GM10266 (cell line): ENCODE results near the gene TEX44.
"Not testable (repeated sequence)": the region's sequence is repeated elsewhere in the genome, so short reads cannot be mapped to it uniquely, and the experiment has no call there.

Experiments used
- DNase-seq: peaks from one replicate; pipeline ENCODE4 v3.0.0; 2012; ENCODE audit errors: extremely low spot score
- TF ChIP-seq, protein P1 (sequence below): IDR thresholded peaks from 2 replicates; pipeline ENCODE4 v1.5.1; 2012; ENCODE audit warnings: mild to moderate bottlenecking, low read depth; ENCODE audit not compliant: control insufficient read depth, insufficient read depth; ENCODE audit errors: missing control alignments

TEX44 gene

DNA sequence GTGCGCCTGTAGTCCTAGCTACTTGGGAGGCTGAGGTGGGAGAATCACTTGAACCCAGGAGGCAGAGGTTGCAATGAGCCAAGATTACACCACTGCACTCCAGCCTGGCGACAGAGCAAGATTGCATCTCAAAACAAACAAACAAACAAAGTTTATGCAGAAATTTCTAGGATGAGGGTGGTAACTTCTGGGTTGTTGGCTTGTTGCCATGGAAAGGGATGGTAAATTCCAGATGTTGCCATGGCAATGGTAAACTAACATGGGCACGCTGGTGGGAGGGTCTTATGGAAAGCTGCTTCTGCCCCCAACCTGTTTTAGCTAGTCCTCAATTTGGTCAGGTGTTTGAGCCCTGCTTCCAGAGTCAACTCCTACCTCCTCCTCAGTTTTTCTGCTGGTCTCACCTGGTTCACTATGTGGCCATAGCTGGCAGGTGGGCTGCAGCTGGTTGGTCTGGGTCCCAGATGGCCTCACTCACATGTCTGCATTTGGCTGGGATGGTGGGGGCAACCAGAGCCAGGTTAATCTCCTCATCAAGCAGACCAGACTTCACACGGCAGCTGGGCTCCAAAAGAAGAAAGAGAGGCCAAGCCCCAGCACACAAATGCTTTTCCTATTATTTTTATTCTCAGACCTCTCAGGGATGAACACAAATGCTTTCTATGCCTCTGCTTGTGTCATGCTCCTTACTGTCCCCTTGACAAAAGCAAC is 26.6 kb upstream of the TEX44 start:
- no peak for DNase-seq
- TF ChIP-seq, protein P1, sequence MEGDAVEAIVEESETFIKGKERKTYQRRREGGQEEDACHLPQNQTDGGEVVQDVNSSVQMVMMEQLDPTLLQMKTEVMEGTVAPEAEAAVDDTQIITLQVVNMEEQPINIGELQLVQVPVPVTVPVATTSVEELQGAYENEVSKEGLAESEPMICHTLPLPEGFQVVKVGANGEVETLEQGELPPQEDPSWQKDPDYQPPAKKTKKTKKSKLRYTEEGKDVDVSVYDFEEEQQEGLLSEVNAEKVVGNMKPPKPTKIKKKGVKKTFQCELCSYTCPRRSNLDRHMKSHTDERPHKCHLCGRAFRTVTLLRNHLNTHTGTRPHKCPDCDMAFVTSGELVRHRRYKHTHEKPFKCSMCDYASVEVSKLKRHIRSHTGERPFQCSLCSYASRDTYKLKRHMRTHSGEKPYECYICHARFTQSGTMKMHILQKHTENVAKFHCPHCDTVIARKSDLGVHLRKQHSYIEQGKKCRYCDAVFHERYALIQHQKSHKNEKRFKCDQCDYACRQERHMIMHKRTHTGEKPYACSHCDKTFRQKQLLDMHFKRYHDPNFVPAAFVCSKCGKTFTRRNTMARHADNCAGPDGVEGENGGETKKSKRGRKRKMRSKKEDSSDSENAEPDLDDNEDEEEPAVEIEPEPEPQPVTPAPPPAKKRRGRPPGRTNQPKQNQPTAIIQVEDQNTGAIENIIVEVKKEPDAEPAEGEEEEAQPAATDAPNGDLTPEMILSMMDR: no peak

DNA sequence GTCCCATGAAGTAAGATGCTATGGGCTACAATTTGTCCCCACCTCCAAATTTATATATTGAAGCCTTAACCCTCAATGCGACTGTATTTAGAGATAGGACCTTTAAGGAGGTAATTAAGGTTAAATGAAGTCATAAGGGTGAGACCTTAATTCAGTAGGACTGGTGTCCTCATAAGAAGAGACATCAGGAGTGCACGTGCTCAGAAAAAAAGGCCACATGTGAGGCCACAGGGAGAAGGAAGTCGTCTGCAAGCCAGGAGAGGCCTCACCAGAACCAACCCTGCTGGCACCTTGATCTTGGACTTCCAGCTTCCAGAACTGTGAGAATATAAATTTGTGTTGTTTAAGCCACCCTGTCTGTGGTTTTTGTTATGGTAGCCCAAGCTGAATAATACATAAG is 25.5 kb upstream of the TEX44 start:
- no peak for DNase-seq
- TF ChIP-seq, protein P1: no peak

DNA sequence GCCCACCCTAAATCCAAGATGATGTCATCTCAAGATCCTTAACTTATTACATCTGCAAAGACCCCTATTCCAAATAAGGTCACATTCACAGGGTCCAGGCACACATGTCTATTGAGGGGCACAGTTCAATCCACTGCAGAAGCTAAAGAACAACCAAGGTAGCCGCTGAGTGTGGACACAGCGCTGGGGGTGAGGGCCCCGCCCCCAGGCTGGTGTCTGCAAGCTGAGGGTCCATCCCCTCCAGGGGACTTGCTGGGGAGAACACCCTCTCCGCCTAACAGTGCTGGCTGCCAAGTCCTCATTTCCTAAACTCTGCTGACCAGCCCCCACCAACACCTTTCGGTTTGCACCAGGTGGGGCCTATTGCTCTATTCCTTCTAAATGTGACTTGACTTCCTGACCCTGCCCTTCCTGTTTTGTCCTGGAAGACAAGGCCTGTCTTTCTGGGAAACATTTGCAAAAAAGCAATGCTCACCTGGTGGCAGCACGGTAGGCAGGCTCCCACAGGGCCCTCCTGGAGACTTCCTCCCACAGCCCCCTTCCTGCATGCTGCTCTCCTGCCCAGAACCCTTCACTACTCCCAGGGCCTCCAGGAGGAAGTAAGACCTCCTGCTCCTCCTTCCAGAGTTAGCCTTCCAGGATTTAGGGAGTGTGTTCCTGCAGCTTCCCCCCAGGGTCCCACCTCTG is 24.4 kb upstream of the TEX44 start:
- DNase-seq: no peak

DNA sequence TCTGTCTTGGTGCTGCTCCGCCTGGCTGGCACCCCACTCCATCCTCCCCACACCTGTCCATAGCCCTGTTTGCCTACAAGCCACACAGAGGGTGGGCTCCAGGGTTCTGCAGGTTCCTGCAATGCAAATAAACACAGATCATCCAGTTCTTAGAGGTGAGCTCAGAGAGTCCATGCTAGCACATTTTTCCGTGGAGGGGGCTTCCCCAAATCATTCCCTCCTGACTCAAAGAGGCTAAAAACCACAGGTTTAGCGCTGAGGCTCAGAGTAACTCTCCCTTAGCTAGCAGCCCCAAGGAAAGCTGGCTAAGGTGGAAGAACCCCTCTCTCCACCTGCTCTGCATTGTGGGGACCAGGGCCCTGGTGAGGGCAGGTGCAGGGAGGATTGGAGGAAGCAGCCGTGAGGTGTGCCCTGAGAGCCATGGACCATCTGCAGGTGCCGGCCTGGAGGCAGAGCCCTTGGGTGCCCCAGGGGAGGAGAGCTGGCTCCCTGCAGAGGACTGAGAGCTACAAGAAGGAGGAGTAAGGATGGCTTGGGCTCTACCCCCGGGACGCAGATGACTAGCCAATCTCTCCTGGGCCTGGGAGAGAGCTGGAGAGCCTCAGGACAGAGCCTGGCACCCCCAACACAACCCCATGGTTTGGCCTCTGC is 23.8 kb upstream of the TEX44 start:
- no peak for DNase-seq

More for the DNA sequence above, 24.4 kb upstream of the TEX44 start:
- TF ChIP-seq, protein P1: no peak

DNA sequence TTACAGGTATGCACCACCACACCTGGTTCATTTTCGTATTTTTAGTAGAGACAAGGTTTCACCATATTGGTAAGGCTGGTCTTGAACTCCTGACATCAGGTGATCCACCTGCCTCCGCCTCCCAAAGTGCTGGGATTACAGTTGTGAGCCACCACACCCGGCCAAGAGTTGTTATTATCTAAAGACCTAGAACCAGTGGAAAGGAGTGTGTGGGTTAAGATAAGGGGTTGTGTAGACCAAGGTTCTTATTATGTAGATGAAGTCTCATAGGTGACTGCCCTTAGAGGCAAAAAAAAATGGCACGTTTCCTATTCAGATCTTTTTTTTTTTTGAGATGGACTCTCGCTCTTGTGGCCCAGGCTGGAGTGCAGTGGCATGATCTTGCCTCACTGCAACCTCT is 21.7 kb upstream of the TEX44 start:
- DNase-seq: not testable (repeated sequence)

More for the DNA sequence above, 23.8 kb upstream of the TEX44 start:
- TF ChIP-seq, protein P1: no peak

DNA sequence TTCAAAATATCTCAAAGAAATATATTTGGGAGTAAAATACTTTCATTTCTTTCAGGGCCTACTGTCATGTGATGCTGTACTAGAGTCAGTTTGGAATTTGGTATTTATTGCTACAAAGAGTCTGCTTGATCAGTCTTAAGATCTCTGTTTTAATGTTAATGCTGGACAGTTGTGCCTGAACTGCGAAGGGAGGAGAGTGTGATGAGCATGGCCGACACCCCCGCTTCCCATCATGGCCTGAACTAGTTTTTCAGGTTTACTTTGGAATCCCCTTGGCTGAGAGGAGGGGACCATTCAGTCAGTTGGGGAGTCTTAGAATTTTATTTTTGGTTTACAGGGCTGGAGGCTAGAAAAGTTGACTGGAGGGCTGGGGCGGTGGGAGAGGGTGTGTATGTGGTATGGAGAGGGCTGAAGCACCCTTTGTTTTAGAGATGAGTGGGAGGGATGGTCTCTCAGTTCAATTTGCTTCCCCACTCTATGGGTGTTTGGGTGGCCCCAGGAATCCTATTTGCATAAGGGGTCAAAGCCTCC is 20.9 kb upstream of the TEX44 start:
- TF ChIP-seq, protein P1: no peak
- no peak for DNase-seq

DNA sequence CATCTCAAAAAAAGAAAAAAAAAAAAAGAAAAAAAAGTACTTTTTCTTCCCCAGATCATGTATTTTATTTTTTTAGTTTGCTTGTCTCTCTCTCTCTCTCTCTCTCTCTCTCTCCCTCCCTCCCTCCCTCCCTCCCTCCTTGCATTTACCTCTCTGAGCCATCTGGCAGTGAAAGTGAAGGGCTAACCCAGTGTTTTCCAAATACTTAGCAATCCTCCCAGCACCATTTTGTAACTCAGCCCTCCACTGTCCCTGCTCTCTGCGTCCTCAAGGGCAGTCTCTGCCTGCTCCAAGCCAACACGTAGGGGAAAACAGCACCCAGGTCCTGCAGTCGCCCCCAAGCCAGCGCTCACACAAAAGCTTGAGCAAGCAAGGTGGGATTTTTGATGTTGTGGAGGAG is 19.6 kb upstream of the TEX44 start:
- no peak for DNase-seq
- TF ChIP-seq, protein P1: no peak
